Measurements from ENCODE around the gene SLC16A13.

- TF ChIP-seq CTCF (IDR thresholded peaks at IDR 0.05) (no peak), POLR2AphosphoS5 (IDR thresholded peaks at IDR 0.05) (no peak), EP300 (IDR thresholded peaks at IDR 0.05) (no peak)
Measured at GRCh38 chr17:7077911-7078546, 42.2 kb downstream of the SLC16A13 start.

All from upper lobe of left lung (tissue), 4 donors.